ENCODE data around the gene RHBDL3.
A peak's percentile ranks its signal among the peaks of the same experiment; 100 is the strongest.

The RHBDL3 gene

DNA sequence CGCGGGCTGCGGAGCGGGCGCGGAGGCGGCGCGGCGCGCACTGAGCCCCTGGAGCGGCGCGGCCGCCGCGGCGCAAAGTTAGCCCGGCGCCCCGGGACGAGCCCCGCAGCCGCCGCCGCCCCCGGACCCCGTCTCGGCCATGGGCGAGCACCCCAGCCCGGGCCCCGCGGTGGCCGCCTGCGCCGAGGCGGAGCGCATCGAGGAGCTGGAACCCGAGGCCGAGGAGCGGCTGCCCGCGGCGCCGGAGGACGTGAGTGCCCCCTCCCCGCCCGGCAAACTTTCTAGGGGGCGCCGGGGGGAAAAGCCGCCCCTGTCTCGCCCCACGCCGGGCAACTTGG, 388 bp downstream of the RHBDL3 start:
- peak overlapping the region; percentile 62 for H3K4me2 ChIP-seq (ENCODE audit: low read depth, low read length, poor library complexity, severe bottlenecking)
- H4K20me1 ChIP-seq (ENCODE audit: low read depth, low read length), result no peaks in the 10 kb centered on the region
- no peaks in the 10 kb centered on the region for H3K79me2 ChIP-seq (ENCODE audit: insufficient read depth, low read length)
- TF ChIP-seq EZH2phosphoT487 (conservative IDR thresholded peaks at IDR 0.05; ENCODE audit: low read length), result no peak
- TF ChIP-seq, protein P1, sequence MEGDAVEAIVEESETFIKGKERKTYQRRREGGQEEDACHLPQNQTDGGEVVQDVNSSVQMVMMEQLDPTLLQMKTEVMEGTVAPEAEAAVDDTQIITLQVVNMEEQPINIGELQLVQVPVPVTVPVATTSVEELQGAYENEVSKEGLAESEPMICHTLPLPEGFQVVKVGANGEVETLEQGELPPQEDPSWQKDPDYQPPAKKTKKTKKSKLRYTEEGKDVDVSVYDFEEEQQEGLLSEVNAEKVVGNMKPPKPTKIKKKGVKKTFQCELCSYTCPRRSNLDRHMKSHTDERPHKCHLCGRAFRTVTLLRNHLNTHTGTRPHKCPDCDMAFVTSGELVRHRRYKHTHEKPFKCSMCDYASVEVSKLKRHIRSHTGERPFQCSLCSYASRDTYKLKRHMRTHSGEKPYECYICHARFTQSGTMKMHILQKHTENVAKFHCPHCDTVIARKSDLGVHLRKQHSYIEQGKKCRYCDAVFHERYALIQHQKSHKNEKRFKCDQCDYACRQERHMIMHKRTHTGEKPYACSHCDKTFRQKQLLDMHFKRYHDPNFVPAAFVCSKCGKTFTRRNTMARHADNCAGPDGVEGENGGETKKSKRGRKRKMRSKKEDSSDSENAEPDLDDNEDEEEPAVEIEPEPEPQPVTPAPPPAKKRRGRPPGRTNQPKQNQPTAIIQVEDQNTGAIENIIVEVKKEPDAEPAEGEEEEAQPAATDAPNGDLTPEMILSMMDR (IDR thresholded peaks at IDR 0.05; ENCODE audit: insufficient read depth, low read length, poor library complexity, severe bottlenecking), result no peak
- H2AFZ ChIP-seq (ENCODE audit: low read depth, low read length, severe bottlenecking), result peak overlapping the region; percentile 38
- H3K27ac ChIP-seq (ENCODE audit: low read depth, low read length), result no peak overlapping the region
- H3K36me3 ChIP-seq (ENCODE audit: low read length), result no peaks in the 10 kb centered on the region
- no peaks in the 10 kb centered on the region for H3K9me3 ChIP-seq (ENCODE audit: insufficient read depth, low read length)
- H3K4me3 ChIP-seq (ENCODE audit: insufficient read depth, low read length, poor library complexity, severe bottlenecking), result peak overlapping the region; percentile 55
- H3K9me2 ChIP-seq (replicated peaks; ENCODE audit: insufficient read depth, low read length), result no peaks in the 10 kb centered on the region
- H3F3A ChIP-seq (ENCODE audit: insufficient read depth), result no peaks in the 10 kb centered on the region
- no peaks in the 10 kb centered on the region for H3K27me3 ChIP-seq (ENCODE audit: low read length)
- peak overlapping the region; percentile 36; the same call in 1 of the 2 replicates for H3K9ac ChIP-seq (ENCODE audit: low read length)

DNA sequence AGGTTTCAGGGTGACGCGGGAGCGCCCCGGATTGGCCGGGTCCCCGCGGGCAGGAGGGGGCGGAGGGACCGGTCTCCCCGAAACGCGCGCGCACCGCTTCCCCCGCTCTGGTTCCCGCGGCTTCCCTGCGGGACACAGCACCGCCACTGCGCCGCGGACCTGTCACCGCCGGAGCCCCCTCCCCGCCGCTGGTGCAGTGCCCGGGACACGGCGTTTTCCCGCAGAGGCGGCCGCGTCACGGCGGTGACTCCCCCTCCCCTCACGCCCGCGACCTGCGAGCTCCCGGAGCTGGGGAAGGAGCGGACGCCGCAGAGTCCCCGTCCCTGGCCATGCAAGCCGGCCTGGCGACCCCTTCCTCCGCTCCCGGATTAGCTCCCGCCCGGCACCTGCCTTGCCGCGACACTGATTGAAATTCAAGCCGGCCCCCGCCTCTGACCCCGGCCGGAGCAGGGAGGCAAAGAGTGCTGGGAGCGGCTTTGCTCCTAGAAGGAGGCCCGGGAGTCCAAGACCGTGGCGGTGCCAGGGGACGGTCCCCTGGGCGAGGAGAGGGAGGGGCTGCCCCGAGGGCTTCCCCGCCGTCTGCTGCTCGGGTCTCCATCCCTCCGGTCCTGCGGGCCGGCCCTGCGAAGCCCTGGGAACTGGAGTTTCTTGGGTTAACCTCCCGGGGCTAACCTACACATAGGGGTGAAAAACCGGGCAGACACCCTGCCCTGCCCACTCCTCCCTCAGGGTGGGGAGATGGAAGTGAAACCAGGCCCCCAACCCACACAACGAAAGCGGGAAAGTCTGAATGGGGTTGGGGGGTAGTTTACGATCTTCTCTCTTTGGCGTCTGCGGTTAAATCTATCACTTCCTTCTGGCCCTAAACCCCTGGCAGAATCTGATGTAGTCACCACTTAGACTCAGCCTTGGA, 1.0 kb downstream of the RHBDL3 start:
- H3K4me3 ChIP-seq (ENCODE audit: insufficient read depth, low read length, poor library complexity, severe bottlenecking), result peak overlapping the region; percentile 55
- peak overlapping the region; percentile 62 for H3K4me2 ChIP-seq (ENCODE audit: low read depth, low read length, poor library complexity, severe bottlenecking)
- H3K9me2 ChIP-seq (replicated peaks; ENCODE audit: insufficient read depth, low read length), result no peaks in the 10 kb centered on the region
- peak overlapping the region; percentile 36; the same call in 1 of the 2 replicates for H3K9ac ChIP-seq (ENCODE audit: low read length)
- no peaks in the 10 kb centered on the region for H3K36me3 ChIP-seq (ENCODE audit: low read length)
- no peaks in the 10 kb centered on the region for H3F3A ChIP-seq (ENCODE audit: insufficient read depth)
- no peaks in the 10 kb centered on the region for H3K79me2 ChIP-seq (ENCODE audit: insufficient read depth, low read length)
- no peaks in the 10 kb centered on the region for H4K20me1 ChIP-seq (ENCODE audit: low read depth, low read length)
- no peak overlapping the region for H3K27ac ChIP-seq (ENCODE audit: low read depth, low read length)
- no peaks in the 10 kb centered on the region for H3K27me3 ChIP-seq (ENCODE audit: low read length)
- H2AFZ ChIP-seq (ENCODE audit: low read depth, low read length, severe bottlenecking), result peak overlapping the region; percentile 38
- no peaks in the 10 kb centered on the region for H3K9me3 ChIP-seq (ENCODE audit: insufficient read depth, low read length)
- TF ChIP-seq, protein P1 (IDR thresholded peaks at IDR 0.05; ENCODE audit: insufficient read depth, low read length, poor library complexity, severe bottlenecking), result no peak
- TF ChIP-seq EZH2phosphoT487 (conservative IDR thresholded peaks at IDR 0.05; ENCODE audit: low read length), result 0 out of 2 replicates have a peak, but pooled peaks have one; percentile 88

DNA sequence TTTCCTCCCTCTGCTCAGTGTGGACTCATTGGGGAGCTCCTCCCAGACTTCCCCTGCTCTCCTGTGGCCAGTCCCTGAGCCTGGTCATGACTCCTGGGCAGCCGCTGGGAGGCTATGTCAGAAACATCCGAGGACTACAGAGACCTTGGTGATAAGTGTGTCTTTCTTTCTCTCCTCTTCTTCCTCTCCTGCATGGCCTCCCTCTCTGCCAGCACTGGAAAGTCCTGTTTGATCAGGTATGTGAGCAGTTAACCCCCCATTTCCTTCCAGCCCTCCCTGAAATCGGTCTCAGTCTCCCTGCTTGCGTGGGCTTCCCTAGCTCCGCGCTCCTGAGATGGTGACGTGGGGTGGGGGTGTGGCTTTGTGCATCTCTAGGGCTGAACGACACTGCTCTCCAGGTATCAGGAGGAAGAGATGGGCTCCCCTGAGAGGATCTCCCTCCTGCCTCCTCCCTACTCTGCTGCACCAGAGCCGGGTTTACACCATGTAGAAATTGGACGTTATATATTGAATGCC, 2.1 kb downstream of the RHBDL3 start:
- H2AFZ ChIP-seq (ENCODE audit: low read depth, low read length, severe bottlenecking), result no peak overlapping the region
- no peaks in the 10 kb centered on the region for H3K79me2 ChIP-seq (ENCODE audit: insufficient read depth, low read length)
- no peaks in the 10 kb centered on the region for H3K27me3 ChIP-seq (ENCODE audit: low read length)
- H3K9me3 ChIP-seq (ENCODE audit: insufficient read depth, low read length), result no peaks in the 10 kb centered on the region
- H3K9ac ChIP-seq (ENCODE audit: low read length), result no peak overlapping the region
- no peak overlapping the region for H3K27ac ChIP-seq (ENCODE audit: low read depth, low read length)
- H3K4me2 ChIP-seq (ENCODE audit: low read depth, low read length, poor library complexity, severe bottlenecking), result no peak overlapping the region
- H3K36me3 ChIP-seq (ENCODE audit: low read length), result no peaks in the 10 kb centered on the region
- H3K4me3 ChIP-seq (ENCODE audit: insufficient read depth, low read length, poor library complexity, severe bottlenecking), result no peak overlapping the region
- TF ChIP-seq EZH2phosphoT487 (conservative IDR thresholded peaks at IDR 0.05; ENCODE audit: low read length), result no peak
- TF ChIP-seq, protein P1 (IDR thresholded peaks at IDR 0.05; ENCODE audit: insufficient read depth, low read length, poor library complexity, severe bottlenecking), result no peak
- no peaks in the 10 kb centered on the region for H3F3A ChIP-seq (ENCODE audit: insufficient read depth)
- no peaks in the 10 kb centered on the region for H3K9me2 ChIP-seq (replicated peaks; ENCODE audit: insufficient read depth, low read length)
- H4K20me1 ChIP-seq (ENCODE audit: low read depth, low read length), result no peaks in the 10 kb centered on the region

All from SU-DHL-6 (cell line).